ENCODE data around the gene MAP3K5.

MAP3K5 gene

GRCh38 chr6:136550330-136551071, 241.8 kb downstream of the MAP3K5 start, which contains the start of gene MAP7:
MAP7 (minus strand) TSS chr6:136550422; CDS start chr6:136550408, 14 bp downstream.
- peak; percentile 71 for TF ChIP-seq CTCF (IDR thresholded peaks at IDR 0.05; ENCODE audit: low read depth, low read length, missing control alignments)
- peak within 1 kb of the TSS; percentile 62 for H3K4me3 ChIP-seq (ENCODE audit: low read depth, low read length)
- no peak for DNase-seq (ENCODE audit: low read depth)
- in situ Hi-C loops (cut with HindIII; ENCODE audit: low sequenced_read_pairs), result no loop called here

GRCh38 chr6:136550045-136550329, 242.3 kb downstream of the MAP3K5 start:
- in situ Hi-C loops (cut with HindIII; ENCODE audit: low sequenced_read_pairs), result no loop called here
- no peak for DNase-seq (ENCODE audit: low read depth)
- peak overlapping the region; percentile 62 for H3K4me3 ChIP-seq (ENCODE audit: low read depth, low read length)
- no peak for TF ChIP-seq CTCF (IDR thresholded peaks at IDR 0.05; ENCODE audit: low read depth, low read length, missing control alignments)

GRCh38 chr6:136549300-136550044, 242.8 kb downstream of the MAP3K5 start:
- in situ Hi-C loops (cut with HindIII; ENCODE audit: low sequenced_read_pairs), result no loop called here
- TF ChIP-seq CTCF (IDR thresholded peaks at IDR 0.05; ENCODE audit: low read depth, low read length, missing control alignments), result no peak
- H3K4me3 ChIP-seq (ENCODE audit: low read depth, low read length), result peak overlapping the region; percentile 62
- DNase-seq (ENCODE audit: low read depth), result no peak

- TF ChIP-seq CTCF (IDR thresholded peaks at IDR 0.05; ENCODE audit: low read depth, low read length, missing control alignments), result no peak
- no peak for DNase-seq (ENCODE audit: low read depth)
- in situ Hi-C loops (cut with HindIII; ENCODE audit: low sequenced_read_pairs), result no loop called here
- H3K4me3 ChIP-seq (ENCODE audit: low read depth, low read length), result no peak overlapping the region
Measured at GRCh38 chr6:136548582-136549299, 243.5 kb downstream of the MAP3K5 start.

- no peak for TF ChIP-seq CTCF (IDR thresholded peaks at IDR 0.05; ENCODE audit: low read depth, low read length, missing control alignments)
- in situ Hi-C loops (cut with HindIII; ENCODE audit: low sequenced_read_pairs), result no loop called here
- DNase-seq (ENCODE audit: low read depth), result no peak
- H3K4me3 ChIP-seq (ENCODE audit: low read depth, low read length), result no peak overlapping the region
Measured at GRCh38 chr6:136547871-136548270, 244.4 kb downstream of the MAP3K5 start.

GRCh38 chr6:136547336-136547735, 244.9 kb downstream of the MAP3K5 start:
- peak; percentile 83 for TF ChIP-seq CTCF (IDR thresholded peaks at IDR 0.05; ENCODE audit: low read depth, low read length, missing control alignments)
- no peak overlapping the region for H3K4me3 ChIP-seq (ENCODE audit: low read depth, low read length)
- DNase-seq (ENCODE audit: low read depth), result peak; percentile 34
- in situ Hi-C loops (cut with HindIII; ENCODE audit: low sequenced_read_pairs), result no loop called here
